NCI-H1105 treated with DMSO at 0.1 percent for 48 hours (cell line): ENCODE data around the gene NLN.
"Not testable (repeated sequence)": the region's sequence is repeated elsewhere in the genome, so short reads cannot be mapped to it uniquely, and the experiment has no call there.

ENCODE experiments used
- DNase-seq: peaks from one replicate; lab custom pipeline; 2025; lab: John Stamatoyannopoulos, UW

The NLN gene

GRCh38 chr5:65772963-65773362, 51.0 kb downstream of the NLN start:
- not testable (repeated sequence) for DNase-seq

DNA sequence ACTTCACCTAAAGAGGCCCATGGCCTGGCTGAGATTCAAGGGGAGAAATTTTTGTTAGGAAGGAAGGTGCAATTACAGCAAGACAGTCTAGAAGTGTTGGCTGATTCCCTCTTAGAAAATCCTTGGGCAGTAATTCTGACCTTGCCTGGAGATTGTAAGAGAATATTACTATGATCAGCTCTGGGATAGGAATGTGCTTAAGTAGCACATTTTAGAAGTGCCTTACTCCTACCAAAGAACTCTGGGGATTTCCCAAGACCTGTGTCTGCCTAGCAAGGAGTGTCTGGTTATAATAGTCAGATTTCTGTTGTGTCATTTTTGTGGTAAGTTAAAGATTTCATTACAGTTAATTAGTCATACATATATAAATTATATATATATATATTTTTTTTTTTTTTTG, 52.3 kb downstream of the NLN start:
- DNase-seq, result no peak

DNA sequence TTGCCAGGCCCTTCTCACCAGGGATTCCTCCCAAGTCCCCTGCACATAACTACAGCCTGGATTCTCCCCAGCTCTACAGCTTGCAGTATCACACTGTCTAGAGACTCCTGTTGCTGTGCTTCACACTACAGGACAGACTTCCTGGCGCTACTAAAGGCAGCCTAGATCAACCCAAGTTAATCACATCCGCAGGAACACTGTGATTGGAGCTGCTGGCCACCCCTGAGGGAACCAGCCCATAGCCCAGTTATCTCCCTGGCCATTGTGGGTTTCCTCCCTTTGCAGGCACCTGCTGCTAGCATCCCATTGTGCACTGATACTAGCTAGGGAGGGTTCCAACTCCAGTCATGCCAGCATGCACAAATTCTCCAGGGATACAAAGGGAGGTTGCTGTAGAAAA, 53.5 kb downstream of the NLN start:
- DNase-seq, result no peak

GRCh38 chr5:65776441-65777141, 54.6 kb downstream of the NLN start:
- no peak for DNase-seq

DNA sequence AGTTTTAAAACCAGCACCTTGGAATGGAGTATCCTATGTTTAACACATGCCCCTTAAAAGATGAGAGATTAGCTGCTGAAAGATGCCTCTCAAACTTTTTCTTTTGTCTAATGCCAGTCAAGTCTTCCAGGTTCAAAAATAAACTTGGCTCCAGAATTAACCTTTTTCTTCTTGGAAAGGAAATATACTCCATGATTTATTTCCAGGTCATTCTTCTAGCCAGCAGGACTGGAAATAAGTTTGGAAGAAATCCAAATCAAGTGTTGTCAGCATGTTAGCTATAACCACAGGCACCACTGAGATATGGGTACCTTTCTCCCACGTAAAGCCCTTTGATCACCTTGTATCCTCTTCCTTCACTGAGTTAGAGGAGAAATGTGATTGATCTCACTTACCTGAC, 56.1 kb downstream of the NLN start:
- DNase-seq, result no peak

DNA sequence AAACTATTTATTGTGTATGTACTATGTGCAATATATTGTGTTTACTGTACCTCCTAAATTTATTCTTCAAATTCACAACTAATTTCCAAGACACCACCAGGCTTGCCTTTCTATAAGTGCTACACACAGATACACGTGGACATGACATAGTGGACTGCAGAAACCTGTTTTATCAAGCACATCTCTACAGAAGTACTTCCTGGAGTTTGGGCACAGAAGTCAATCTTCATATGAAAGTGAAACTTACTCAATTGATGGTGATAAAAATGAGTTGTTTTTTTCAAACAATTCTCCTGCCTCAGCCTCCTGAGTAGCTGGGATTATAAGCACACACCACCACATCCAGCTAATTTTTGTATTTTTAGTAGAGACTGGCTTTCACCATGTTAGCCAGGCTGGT, 57.6 kb downstream of the NLN start:
- DNase-seq, result no peak

DNA sequence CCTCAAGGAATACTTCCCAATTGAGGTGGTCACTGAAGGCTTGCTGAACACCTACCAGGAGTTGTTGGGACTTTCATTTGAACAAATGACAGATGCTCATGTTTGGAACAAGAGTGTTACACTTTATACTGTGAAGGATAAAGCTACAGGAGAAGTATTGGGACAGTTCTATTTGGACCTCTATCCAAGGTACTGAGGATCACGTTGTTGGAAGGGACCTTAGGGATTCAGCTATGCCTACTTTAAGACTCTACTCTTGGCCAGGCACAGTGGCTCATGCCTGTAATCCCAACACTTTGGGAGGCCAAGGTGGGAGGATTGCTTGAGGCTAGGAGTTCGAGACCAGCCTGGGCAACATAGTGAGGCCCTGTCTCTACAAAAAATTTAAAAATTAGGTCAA, 66.3 kb downstream of the NLN start:
- DNase-seq, result not testable (repeated sequence)

GRCh38 chr5:65790371-65791163, 68.6 kb downstream of the NLN start:
- no peak for DNase-seq

- no peak for DNase-seq
These were observed 70.0 kb downstream of the NLN start for GRCh38 chr5:65791712-65792673.

- DNase-seq, result no peak
These were observed 74.3 kb downstream of the NLN start for GRCh38 chr5:65796269-65796668.

GRCh38 chr5:65796751-65797316, 74.8 kb downstream of the NLN start:
- DNase-seq, result no peak

GRCh38 chr5:65797481-65797880, 75.5 kb downstream of the NLN start:
- no peak for DNase-seq

- no peak for DNase-seq
These were observed 77.9 kb downstream of the NLN start for GRCh38 chr5:65799857-65800256.

DNA sequence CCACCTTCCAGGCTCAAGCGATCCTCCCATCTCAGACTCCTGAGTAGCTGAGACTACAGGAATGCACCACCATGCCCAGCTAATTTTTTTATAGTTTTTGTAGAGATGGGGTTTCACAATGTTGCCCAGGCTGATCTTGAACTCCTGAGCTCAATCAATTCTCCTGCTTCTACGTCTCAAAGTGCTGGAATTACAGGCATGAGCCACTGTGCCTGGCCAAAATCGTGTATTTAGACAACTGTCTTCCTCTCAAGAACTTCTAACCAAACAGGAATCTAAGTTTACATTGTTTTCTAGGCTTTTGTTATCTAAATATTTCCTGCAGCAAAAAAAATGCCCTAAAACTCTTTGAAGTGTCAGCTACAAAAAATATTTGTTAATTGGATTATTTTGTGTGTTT, 78.8 kb downstream of the NLN start:
- DNase-seq, result no peak

DNA sequence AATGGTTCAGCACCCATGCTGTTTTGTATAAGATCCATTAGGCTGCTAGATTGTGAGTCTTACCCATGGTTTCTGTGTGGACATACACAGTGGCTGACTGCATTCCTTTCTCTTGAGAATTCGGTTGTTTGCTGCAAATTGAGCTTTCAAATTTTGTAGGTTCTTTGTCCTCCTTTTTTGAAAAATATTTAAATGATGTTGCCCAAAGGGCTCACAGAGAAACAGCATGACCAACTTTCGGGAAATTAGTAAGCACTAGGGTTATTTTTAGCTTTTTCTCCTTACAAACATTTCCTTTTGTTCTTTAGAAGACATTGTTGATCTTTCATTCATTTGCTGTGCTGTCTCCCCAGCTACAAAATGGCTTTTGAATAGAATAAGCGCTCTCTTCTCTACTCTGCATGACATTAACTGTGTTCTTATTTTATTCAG, 79.4 kb downstream of the NLN start:
- no peak for DNase-seq

DNA sequence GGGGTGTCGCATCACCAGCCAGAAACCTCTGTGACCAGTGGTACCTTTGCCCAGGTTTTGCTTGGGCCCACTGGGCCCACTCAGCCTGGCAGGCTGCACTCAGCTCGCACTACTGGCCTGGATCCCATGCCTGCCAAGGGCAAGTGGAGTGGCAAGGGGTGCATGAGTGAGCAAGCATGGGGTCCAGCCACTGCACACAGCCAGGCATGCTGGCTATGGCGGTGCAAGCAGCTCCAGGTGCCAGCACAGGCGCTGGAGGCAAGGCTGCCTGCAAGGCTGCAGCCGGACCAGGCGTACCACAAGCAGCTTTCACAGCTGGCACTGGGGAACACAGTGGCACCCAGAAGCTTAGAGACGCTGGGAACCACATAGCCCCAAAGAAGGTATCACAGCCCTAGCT, 80.1 kb downstream of the NLN start:
- no peak for DNase-seq

- DNase-seq, result no peak
These were observed 80.8 kb downstream of the NLN start for GRCh38 chr5:65802820-65803219.

- no peak for DNase-seq
These were observed 81.8 kb downstream of the NLN start for GRCh38 chr5:65803699-65804391.

DNA sequence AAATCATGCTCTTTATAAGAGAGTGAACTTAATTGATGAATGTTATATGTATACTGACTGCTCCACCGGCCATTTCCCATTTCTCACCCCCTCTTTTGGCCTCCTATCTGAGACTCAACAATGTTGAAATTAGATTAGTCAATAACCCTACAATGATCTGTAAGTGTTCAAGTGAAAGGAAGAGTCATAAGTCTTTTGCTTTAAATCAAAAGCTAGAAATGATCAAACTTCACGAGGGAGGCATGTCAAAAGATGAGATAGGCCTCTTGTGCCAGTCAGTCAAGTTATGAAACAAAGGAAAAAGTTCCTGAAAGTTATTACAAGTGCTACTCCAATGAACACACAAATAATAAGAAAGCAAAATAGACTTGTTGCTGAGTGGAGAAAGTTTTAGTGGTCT, 83.1 kb downstream of the NLN start:
- no peak for DNase-seq

GRCh38 chr5:65807494-65807893, 85.5 kb downstream of the NLN start:
- not testable (repeated sequence) for DNase-seq

- no peak for DNase-seq
These were observed 86.3 kb downstream of the NLN start for GRCh38 chr5:65808251-65808741.
